ENCODE data around the gene CARS2.

The CARS2 gene

GRCh38 chr13:110690516-110690915, 15.4 kb downstream of the CARS2 start:
- Histone ChIP-seq H3K79me2 (ENCODE audit: insufficient read depth, low read length) (peaks cover 4% of the 10 kb centered on the region; the same call in 1 of the 2 replicates), H3K4me2 (ENCODE audit: insufficient read depth, low read length) (no peak overlapping the region), H3K27ac (ENCODE audit: low read length) (no peak overlapping the region), H3K9ac (ENCODE audit: low read depth, low read length) (no peak overlapping the region), H2AFZ (ENCODE audit: low read depth, low read length) (no peak overlapping the region), H3K9me3 (ENCODE audit: insufficient read depth, low read length, severe bottlenecking) (no peaks in the 10 kb centered on the region), H3K27me3 (ENCODE audit: insufficient read depth, low read length, poor library complexity) (no peaks in the 10 kb centered on the region), H4K20me1 (ENCODE audit: insufficient read depth, low read length) (peaks cover 11% of the 10 kb centered on the region), H3K4me1 (ENCODE audit: insufficient read depth, low read length) (no peaks in the 10 kb centered on the region), H3K36me3 (ENCODE audit: insufficient read depth, low read length) (peaks cover 60% of the 10 kb centered on the region), H3K4me3 (ENCODE audit: low read depth in 1 of 2, low read length in 2 of 2) (no peak overlapping the region)
- ATAC-seq (ENCODE audit: insufficient read depth, low read depth): 0 out of 3 replicates have a peak, but pooled peaks have one; percentile 22
- TF ChIP-seq EZH2 (IDR thresholded peaks at IDR 0.05; ENCODE audit: borderline replicate concordance, low read depth, low read length, severe bottlenecking) (no peak), CTCF (IDR thresholded peaks at IDR 0.05; ENCODE audit: borderline replicate concordance, extremely low read depth, low read length, poor library complexity, severe bottlenecking) (no peak)
- DNase-seq: no peak

- peaks cover 4% of the 10 kb centered on the region; the same call in 1 of the 2 replicates for H3K79me2 ChIP-seq (ENCODE audit: insufficient read depth, low read length)
- H4K20me1 ChIP-seq (ENCODE audit: insufficient read depth, low read length): peaks cover 11% of the 10 kb centered on the region
- H3K4me1 ChIP-seq (ENCODE audit: insufficient read depth, low read length): no peaks in the 10 kb centered on the region
- H3K36me3 ChIP-seq (ENCODE audit: insufficient read depth, low read length): peaks cover 63% of the 10 kb centered on the region
- ATAC-seq (ENCODE audit: insufficient read depth, low read depth): no peak
- no peak for DNase-seq
- no peak for TF ChIP-seq EZH2 (IDR thresholded peaks at IDR 0.05; ENCODE audit: borderline replicate concordance, low read depth, low read length, severe bottlenecking)
- TF ChIP-seq CTCF (IDR thresholded peaks at IDR 0.05; ENCODE audit: borderline replicate concordance, extremely low read depth, low read length, poor library complexity, severe bottlenecking): no peak
- no peak overlapping the region for H2AFZ ChIP-seq (ENCODE audit: low read depth, low read length)
- H3K4me2 ChIP-seq (ENCODE audit: insufficient read depth, low read length): no peak overlapping the region
- no peak overlapping the region for H3K4me3 ChIP-seq (ENCODE audit: low read depth in 1 of 2, low read length in 2 of 2)
- H3K9me3 ChIP-seq (ENCODE audit: insufficient read depth, low read length, severe bottlenecking): no peaks in the 10 kb centered on the region
- H3K27ac ChIP-seq (ENCODE audit: low read length): no peak overlapping the region
- no peak overlapping the region for H3K9ac ChIP-seq (ENCODE audit: low read depth, low read length)
- H3K27me3 ChIP-seq (ENCODE audit: insufficient read depth, low read length, poor library complexity): no peaks in the 10 kb centered on the region
Measured at GRCh38 chr13:110689711-110690110, 16.2 kb downstream of the CARS2 start.

GRCh38 chr13:110689041-110689440, 16.9 kb downstream of the CARS2 start:
- H3K79me2 ChIP-seq (ENCODE audit: insufficient read depth, low read length): peaks cover 4% of the 10 kb centered on the region; the same call in 1 of the 2 replicates
- TF ChIP-seq EZH2 (IDR thresholded peaks at IDR 0.05; ENCODE audit: borderline replicate concordance, low read depth, low read length, severe bottlenecking) (no peak), CTCF (IDR thresholded peaks at IDR 0.05; ENCODE audit: borderline replicate concordance, extremely low read depth, low read length, poor library complexity, severe bottlenecking) (no peak)
- H3K27me3 ChIP-seq (ENCODE audit: insufficient read depth, low read length, poor library complexity): no peaks in the 10 kb centered on the region
- peaks cover 66% of the 10 kb centered on the region for H3K36me3 ChIP-seq (ENCODE audit: insufficient read depth, low read length)
- H3K9ac ChIP-seq (ENCODE audit: low read depth, low read length): no peak overlapping the region
- DNase-seq (no peak), ATAC-seq (ENCODE audit: insufficient read depth, low read depth) (no peak)
- no peaks in the 10 kb centered on the region for H3K9me3 ChIP-seq (ENCODE audit: insufficient read depth, low read length, severe bottlenecking)
- no peak overlapping the region for H3K27ac ChIP-seq (ENCODE audit: low read length)
- H2AFZ ChIP-seq (ENCODE audit: low read depth, low read length): no peak overlapping the region
- H3K4me3 ChIP-seq (ENCODE audit: low read depth in 1 of 2, low read length in 2 of 2): no peak overlapping the region
- no peak overlapping the region for H3K4me2 ChIP-seq (ENCODE audit: insufficient read depth, low read length)
- no peaks in the 10 kb centered on the region for H3K4me1 ChIP-seq (ENCODE audit: insufficient read depth, low read length)
- peaks cover 11% of the 10 kb centered on the region for H4K20me1 ChIP-seq (ENCODE audit: insufficient read depth, low read length)

- DNase-seq: no peak
- Histone ChIP-seq H3K4me2 (ENCODE audit: insufficient read depth, low read length) (no peak overlapping the region), H3K4me3 (ENCODE audit: low read depth in 1 of 2, low read length in 2 of 2) (no peak overlapping the region), H4K20me1 (ENCODE audit: insufficient read depth, low read length) (peaks cover 11% of the 10 kb centered on the region), H3K27me3 (ENCODE audit: insufficient read depth, low read length, poor library complexity) (no peaks in the 10 kb centered on the region), H3K79me2 (ENCODE audit: insufficient read depth, low read length) (peaks cover 4% of the 10 kb centered on the region; the same call in 1 of the 2 replicates), H3K9me3 (ENCODE audit: insufficient read depth, low read length, severe bottlenecking) (no peaks in the 10 kb centered on the region), H2AFZ (ENCODE audit: low read depth, low read length) (no peak overlapping the region), H3K4me1 (ENCODE audit: insufficient read depth, low read length) (no peaks in the 10 kb centered on the region), H3K9ac (ENCODE audit: low read depth, low read length) (no peak overlapping the region), H3K27ac (ENCODE audit: low read length) (no peak overlapping the region), H3K36me3 (ENCODE audit: insufficient read depth, low read length) (peaks cover 71% of the 10 kb centered on the region)
- no peak for TF ChIP-seq EZH2 (IDR thresholded peaks at IDR 0.05; ENCODE audit: borderline replicate concordance, low read depth, low read length, severe bottlenecking)
- TF ChIP-seq CTCF (IDR thresholded peaks at IDR 0.05; ENCODE audit: borderline replicate concordance, extremely low read depth, low read length, poor library complexity, severe bottlenecking): no peak
- no peak for ATAC-seq (ENCODE audit: insufficient read depth, low read depth)
Measured at GRCh38 chr13:110687736-110688135, 18.2 kb downstream of the CARS2 start.

Data from DND-41 (cell line).